Measurements from ENCODE around the gene TP53I13.

Gene TP53I13

DNA sequence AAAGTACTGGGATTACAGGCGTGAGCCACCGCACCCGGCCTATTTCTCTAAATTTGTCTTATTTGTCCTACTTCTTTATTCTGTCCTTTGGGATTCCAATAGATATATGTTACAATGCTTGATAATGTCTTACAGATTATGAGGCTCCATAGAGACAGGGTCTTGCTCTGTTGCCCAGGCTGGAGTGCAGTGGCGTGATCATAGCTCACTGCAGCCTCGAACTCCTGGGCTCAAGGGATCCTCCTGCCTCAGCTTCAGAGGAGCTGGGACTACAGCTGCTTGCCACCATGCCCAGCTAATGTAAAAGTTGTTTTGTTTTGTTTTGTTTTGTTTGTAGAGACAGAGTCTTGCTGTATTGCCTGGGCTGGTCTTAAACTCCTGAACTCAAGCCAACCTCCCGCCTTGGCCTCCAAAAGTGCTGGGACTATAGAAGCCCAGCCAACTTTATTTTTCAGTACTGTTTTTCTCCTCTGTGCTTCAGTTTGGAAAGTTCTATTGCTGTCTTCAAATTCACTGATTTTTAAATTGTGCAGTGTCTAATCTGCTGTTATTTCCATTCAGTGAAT is 34.7 kb downstream of the TP53I13 start:
- Histone ChIP-seq H3K27ac (no peak overlapping the region), H3K27me3 (replicated peaks) (no peaks in the 10 kb centered on the region), H3K4me3 (ENCODE audit: low read depth, low read length) (no peak overlapping the region), H3K36me3 (replicated peaks) (no peaks in the 10 kb centered on the region)
- DNase-seq, result no peak
- TF ChIP-seq CTCF (IDR thresholded peaks at IDR 0.05; ENCODE audit: low read depth, low read length, missing control alignments), result no peak
- in situ Hi-C loops (cut with HindIII; ENCODE audit: low pct_ligation_motif_present, low sequenced_read_pairs), result no loop called here

GRCh38 chr17:29607557-29608195 is 39.2 kb downstream of the TP53I13 start:
- H3K27me3 ChIP-seq (replicated peaks), result no peaks in the 10 kb centered on the region
- no peak for TF ChIP-seq CTCF (IDR thresholded peaks at IDR 0.05; ENCODE audit: low read depth, low read length, missing control alignments)
- in situ Hi-C loops (cut with HindIII; ENCODE audit: low pct_ligation_motif_present, low sequenced_read_pairs), result no loop called here
- no peak overlapping the region for H3K4me3 ChIP-seq (ENCODE audit: low read depth, low read length)
- no peak overlapping the region for H3K27ac ChIP-seq
- DNase-seq, result no peak
- H3K36me3 ChIP-seq (replicated peaks), result no peaks in the 10 kb centered on the region

DNA sequence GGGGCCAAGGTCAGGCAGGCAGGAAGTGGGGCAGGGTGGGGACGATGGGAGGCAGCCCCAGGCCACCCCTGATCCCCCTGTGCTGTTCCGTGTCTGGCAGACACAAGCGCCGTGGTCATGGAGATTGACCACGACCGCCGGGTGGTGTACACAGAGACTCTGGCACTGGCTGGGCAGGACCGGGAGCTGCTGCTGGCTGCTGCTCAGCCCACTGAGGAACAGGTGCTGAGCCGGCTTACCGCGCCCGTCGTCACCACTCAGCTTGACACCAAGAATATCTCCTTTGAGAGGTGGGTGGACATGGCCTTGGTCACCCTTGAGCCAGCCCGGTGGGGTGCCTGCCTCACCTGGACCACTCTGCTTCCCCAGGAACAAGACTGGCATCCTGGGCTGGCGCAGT is 40.5 kb downstream of the TP53I13 start:
- DNase-seq, result no peak

GRCh38 chr17:29610395-29610794 is 41.9 kb downstream of the TP53I13 start:
- no peaks in the 10 kb centered on the region for H3K36me3 ChIP-seq (replicated peaks)
- in situ Hi-C loops (cut with HindIII; ENCODE audit: low pct_ligation_motif_present, low sequenced_read_pairs), result no loop called here
- no peak overlapping the region for H3K4me3 ChIP-seq (ENCODE audit: low read depth, low read length)
- TF ChIP-seq CTCF (IDR thresholded peaks at IDR 0.05; ENCODE audit: low read depth, low read length, missing control alignments), result no peak
- H3K27ac ChIP-seq, result no peak overlapping the region
- no peak for DNase-seq
- no peaks in the 10 kb centered on the region for H3K27me3 ChIP-seq (replicated peaks)

More for the DNA sequence above, 40.5 kb downstream of the TP53I13 start:
- H3K27ac ChIP-seq, result no peak overlapping the region
- in situ Hi-C loops (cut with HindIII; ENCODE audit: low pct_ligation_motif_present, low sequenced_read_pairs), result no loop called here
- H3K4me3 ChIP-seq (ENCODE audit: low read depth, low read length), result no peak overlapping the region
- H3K27me3 ChIP-seq (replicated peaks), result no peaks in the 10 kb centered on the region
- H3K36me3 ChIP-seq (replicated peaks), result no peaks in the 10 kb centered on the region
- no peak for TF ChIP-seq CTCF (IDR thresholded peaks at IDR 0.05; ENCODE audit: low read depth, low read length, missing control alignments)

DNA sequence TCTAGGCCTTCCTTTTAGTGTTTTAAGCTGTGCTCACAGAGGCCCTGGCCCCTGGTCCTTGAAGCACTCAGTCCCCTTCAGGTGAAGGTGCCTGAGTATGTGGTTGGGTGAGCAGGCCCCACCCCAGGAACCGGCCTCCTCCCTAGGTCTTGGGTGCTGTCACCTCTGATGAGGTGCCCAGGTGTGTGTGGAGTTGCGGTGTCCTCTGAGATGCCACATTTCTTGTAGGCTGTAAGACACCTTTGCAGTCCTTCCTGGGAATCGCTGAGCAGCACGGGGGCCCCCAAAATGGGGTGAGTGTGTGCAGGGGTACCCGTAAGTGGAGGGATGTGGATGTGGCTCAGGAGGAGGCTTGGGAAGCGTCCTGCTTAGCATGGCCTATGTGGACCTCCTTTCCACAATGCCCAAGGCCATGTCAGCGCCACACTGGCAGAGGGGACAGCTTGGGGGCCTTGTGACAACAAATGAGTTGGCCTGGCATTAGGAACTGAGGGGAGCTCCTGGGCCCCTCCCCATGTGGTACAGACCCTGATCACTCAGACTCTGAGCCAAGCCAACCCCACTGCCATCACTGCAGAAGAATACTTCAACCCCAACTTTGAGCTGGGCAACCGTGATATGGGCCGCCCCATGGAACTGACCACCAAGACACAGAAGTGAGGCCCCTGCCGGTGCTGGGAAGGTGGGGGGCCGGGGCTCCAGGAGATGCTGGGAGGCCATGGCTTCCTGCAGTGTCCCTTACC is 43.0 kb downstream of the TP53I13 start:
- no peak overlapping the region for H3K27ac ChIP-seq
- H3K27me3 ChIP-seq (replicated peaks), result no peaks in the 10 kb centered on the region
- no peak for TF ChIP-seq CTCF (IDR thresholded peaks at IDR 0.05; ENCODE audit: low read depth, low read length, missing control alignments)
- H3K4me3 ChIP-seq (ENCODE audit: low read depth, low read length), result no peak overlapping the region
- H3K36me3 ChIP-seq (replicated peaks), result no peaks in the 10 kb centered on the region
- in situ Hi-C loops (cut with HindIII; ENCODE audit: low pct_ligation_motif_present, low sequenced_read_pairs), result no loop called here
- DNase-seq, result no peak

Data from brain microvascular endothelial cell (primary cell).